GM12878 (cell line): ENCODE data around the gene NOX1. TPM values are rescaled to one million over a fixed set of nuclear protein-coding genes. Genes with fewer than 3 reads are reported as not detected.
A peak's percentile ranks its signal among the peaks of the same experiment; 100 is the strongest.

Experiments
- ATAC-seq: fragments of 200-7000 bp; cut with Tn5 transposase; 3 replicates; pipeline ENCODE4 v1.9.1; 2020; ENCODE audit warnings: mild to moderate bottlenecking, moderate library complexity
- BruUV-seq: library from RNA; stranded (reverse); fragments of 400-500 nt; replicated peaks from 2 replicates; lab custom pipeline; 2021; lab: Mats Ljungman, UMichigan
- CTCF ChIA-PET: fragments of 300-600 bp; sonication (Branson Sonifier 250); formaldehyde crosslinking; extraction: SDS; loops from one replicate; lab custom pipeline; 2021; ENCODE audit warnings: inconsistent platforms; lab: Yijun Ruan, JAX
- POLR2A ChIA-PET: fragments of 350-600 bp; formaldehyde crosslinking; extraction: SDS; loops from one replicate; lab custom pipeline; 2021; ENCODE audit warnings: inconsistent platforms; lab: Charles Lee
- RAD21 ChIA-PET: fragments of 300-600 bp; sonication (Branson Sonifier 250); formaldehyde crosslinking; loops from one replicate; lab custom pipeline; 2023; ENCODE audit warnings: antibody characterized with exemption; ENCODE audit not compliant: unreplicated experiment; lab: Charles Lee
- SMC1A ChIA-PET: fragments of 300-600 bp; sonication (Branson Sonifier 250); formaldehyde crosslinking; loops from one replicate; lab custom pipeline; 2023; ENCODE audit not compliant: unreplicated experiment, uncharacterized antibody; lab: Charles Lee
- DNase-seq: peaks from one replicate; pipeline ENCODE4 v3.0.0-alpha.2; 2011; ENCODE audit warnings: low read depth, low spot score
- FAIRE-seq: peaks from 3 replicates; lab custom pipeline; 2011; peaks lifted over from hg19 to GRCh38; lab: Jason Lieb, UNC
- H2AFZ ChIP-seq: 2 replicates; pipeline ENCODE4 v1.6.0; 2011; ENCODE audit warnings: low read depth, low read length, control low read depth; ENCODE audit not compliant: control insufficient read depth
- H3K27ac ChIP-seq: 2 replicates; pipeline ENCODE4 v1.5.1; 2011; ENCODE audit warnings: control low read depth; ENCODE audit not compliant: control insufficient read depth, insufficient read depth
- H3K27me3 ChIP-seq, 2 experiments: replicated peaks in 1 of 2; 2 replicates each; pipeline versions ENCODE4 v1.6.0 to v1.6.1; 2011; ENCODE audit warnings: low read length in 1 of 2; ENCODE audit not compliant: control insufficient read depth in 2 of 2, insufficient read depth in 2 of 2
- H3K36me3 ChIP-seq, 2 experiments: 2 replicates each; pipeline ENCODE4 v1.5.1; 2011; ENCODE audit warnings: low read length in 1 of 2; ENCODE audit not compliant: control insufficient read depth in 2 of 2, insufficient read depth in 2 of 2
- H3K4me1 ChIP-seq: 2 replicates; pipeline ENCODE4 v1.6.1; 2011; ENCODE audit warnings: mild to moderate bottlenecking, low read length, moderate library complexity, mixed read lengths; ENCODE audit not compliant: control insufficient read depth, insufficient read depth
- H3K4me2 ChIP-seq: 2 replicates; pipeline ENCODE4 v1.6.0; 2011; ENCODE audit warnings: control low read depth; ENCODE audit not compliant: control insufficient read depth, insufficient read depth
- H3K4me3 ChIP-seq: fragments of 200-600 bp; sonication (generic); 2 replicates; pipeline ENCODE4 v1.5.1; 2016
- H3K79me2 ChIP-seq: 2 replicates; pipeline ENCODE4 v1.6.0; 2011; ENCODE audit warnings: low read length; ENCODE audit not compliant: control insufficient read depth, insufficient read depth
- H3K9ac ChIP-seq: 2 replicates; pipeline ENCODE4 v1.8.0; 2011; ENCODE audit warnings: low read length, control low read depth, mixed read lengths; ENCODE audit not compliant: control insufficient read depth, insufficient read depth
- H3K9me3 ChIP-seq: replicated peaks from 3 replicates; pipeline ENCODE4 v1.5.1; 2011; ENCODE audit warnings: mild to moderate bottlenecking, low read length; ENCODE audit not compliant: control insufficient read depth, insufficient read depth
- H4K20me1 ChIP-seq: 2 replicates; pipeline ENCODE4 v1.6.0; 2011; ENCODE audit not compliant: control insufficient read depth, insufficient read depth
- BMI1 ChIP-seq: fragments of 450-650 bp; IDR thresholded peaks from 2 replicates; pipeline ENCODE4 v1.6.1; 2016; ENCODE audit warnings: mild to moderate bottlenecking, moderate library complexity, borderline replicate concordance
- FOXM1 ChIP-seq: IDR thresholded peaks from 2 replicates; pipeline ENCODE4 v1.6.1; 2012; ENCODE audit warnings: low read depth, mild to moderate bottlenecking, inconsistent platforms, low read length, moderate library complexity
- IKZF2 ChIP-seq, 2 experiments: fragments of 450-650 bp; IDR thresholded peaks; 2 replicates each; pipeline ENCODE4 v1.6.1; 2017; ENCODE audit warnings: mild to moderate bottlenecking in 2 of 2, moderate library complexity in 2 of 2
- JUNB ChIP-seq: IDR thresholded peaks from 2 replicates; pipeline ENCODE4 v1.6.1; 2016; ENCODE audit warnings: antibody characterized with exemption, mild to moderate bottlenecking
- MEF2A ChIP-seq: IDR thresholded peaks from 2 replicates; pipeline ENCODE4 v1.6.1; 2011; ENCODE audit warnings: low read depth, mild to moderate bottlenecking, low read length, moderate library complexity; ENCODE audit not compliant: insufficient read depth
- MEF2B ChIP-seq: fragments of 450-650 bp; IDR thresholded peaks from 2 replicates; pipeline ENCODE4 v1.6.1; 2018; ENCODE audit warnings: mild to moderate bottlenecking, moderate library complexity; ENCODE audit not compliant: partially characterized antibody, poor library complexity, severe bottlenecking
- NFIC ChIP-seq: IDR thresholded peaks from 2 replicates; pipeline ENCODE4 v1.6.1; 2012; ENCODE audit warnings: low read depth, mild to moderate bottlenecking, inconsistent platforms, low read length, moderate library complexity
- PML ChIP-seq: IDR thresholded peaks from 2 replicates; pipeline ENCODE4 v1.6.1; 2012; ENCODE audit warnings: low read length, inconsistent platforms
- TCF7 ChIP-seq: IDR thresholded peaks from 2 replicates; pipeline ENCODE4 v1.6.1; 2014; ENCODE audit warnings: antibody characterized with exemption, borderline replicate concordance
- WGBS: methylation state at CpG from one replicate; pipeline ENCODE4 v1.1.6; 2016; ENCODE audit warnings: low lambda C conversion rate; ENCODE audit not compliant: insufficient replicate concordance, insufficient coverage; ENCODE audit errors: missing lambda C conversion rate; 5-methylcytosine and 5-hydroxymethylcytosine counted together
- in situ Hi-C: fragments of 300-500 bp; cut with MboI; formaldehyde crosslinking; loops from 9 replicates; pipeline ENCODE4 v1.14.3; 2018; ENCODE audit warnings: mixed read lengths
- intact Hi-C: fragments of 100-400 bp; cut with micrococcal nuclease; formaldehyde crosslinking; loops from one replicate; pipeline ENCODE4 v1.14.2; 2022; ENCODE audit not compliant: unreplicated experiment
- polyA plus RNA-seq, 11 experiments: library from polyadenylated mRNA; depleted of rRNA in 4 of 11; unstranded in 6 of 11; stranded (reverse) in 5 of 11; fragments of >200 nt; fragmentation: Nextera tagmentation in 4 of 11; fragmentation: Illumina TruSeq in 1 of 11; extraction: Ambion mirVana in 4 of 11; extraction: Trizol in 1 of 11; gene quantifications; 1 replicate in 1 of 11; 2 replicates in 10 of 11; pipeline versions ENCODE4 v1.2.1 to v1.2.3, GENCODE V29; 2011 to 2016; ENCODE audit warnings: inconsistent platforms in 2 of 11, missing spikeins in 2 of 11, low read depth in 1 of 11
- total RNA-seq, 4 experiments: library from RNA; depleted of rRNA in 3 of 4; stranded (reverse); fragments of >200 nt in 3 of 4; fragmentation: Illumina TruSeq in 1 of 4; extraction: Trizol in 1 of 4; gene quantifications; 2 replicates each; pipeline versions ENCODE4 v1.2.1 to v1.2.3, GENCODE V29; 2013 to 2021
- TF ChIP-seq, protein P1 (sequence below): IDR thresholded peaks from 2 replicates; pipeline ENCODE4 v1.6.1; 2012; ENCODE audit warnings: low read depth, low read length, improper control_type of control experiment
- TF ChIP-seq, protein P2 (sequence below): fragments of 450-650 bp; conservative IDR thresholded peaks from 2 replicates; pipeline ENCODE4 v1.6.1; 2017; ENCODE audit warnings: mild to moderate bottlenecking, moderate library complexity

Gene NOX1
- total and polyA plus RNA-seq, 10 of the 15 experiments (the other 5 are each of a cell fraction or from before 2014, with no cell fraction given), result 0.03 to 0.09 (median 0.08) TPM; not detected in 6

DNA sequence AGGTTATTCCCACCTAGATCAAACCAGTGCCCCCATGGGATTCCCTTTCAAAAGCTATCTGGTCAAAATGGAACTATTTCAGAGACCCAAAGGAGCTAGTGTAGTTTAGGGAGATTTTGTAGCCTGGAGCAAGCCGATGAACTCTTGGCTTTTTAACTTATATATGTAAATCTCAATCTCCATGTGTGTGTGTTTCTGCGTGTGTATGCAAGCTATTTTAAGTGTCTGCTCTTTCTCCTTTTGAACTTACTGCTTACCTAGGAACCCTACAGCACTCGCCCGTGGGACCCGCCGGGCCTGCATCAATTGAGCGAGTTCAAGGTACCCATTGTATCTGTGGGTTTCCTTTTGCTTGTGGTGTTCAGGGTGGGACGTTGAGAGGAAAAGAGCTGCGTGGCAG lies 43.6 kb downstream of the NOX1 start:
- no TSS peak for BruUV-seq
- Histone ChIP-seq H4K20me1 (no peaks in the 10 kb centered on the region), H3K9ac (no peak overlapping the region), H3K27me3 (no peaks in the 10 kb centered on the region), H2AFZ (no peak overlapping the region), H3K9me3 (no peaks in the 10 kb centered on the region), H3K79me2 (no peaks in the 10 kb centered on the region), H3K4me3 (no peak overlapping the region), H3K27ac (peak overlapping the region; percentile 78), H3K36me3 (peaks cover 2 to 10% of the 10 kb centered on the region in 2 experiments; a peak in 2 of 4 replicates), H3K4me1 (peaks cover 4% of the 10 kb centered on the region; the same call in 1 of the 2 replicates), H3K4me2 (peak overlapping the region; percentile 70; the same call in 1 of the 2 replicates)
- ChIA-PET POLR2A (interaction anchor here (0.7 kb wide), 1 partner anchor 554 kb away, joined by 3 read pairs; no protein-coding TSS in a partner anchor), SMC1A (interaction anchor here (0.6 to 3.0 kb wide), 5 partner anchors 10 to 587 kb away, joined by 3 to 20 read pairs (median 4); partner anchors contain the start of genes CSTF2 and NOX1), CTCF (no interaction called here), RAD21 (interaction anchor here (0.7 to 2.6 kb wide), 3 partner anchors 99 to 267 kb away, joined by 3 to 8 read pairs (median 3); partner anchors contain the start of gene CENPI)
- ATAC-seq (peak; percentile 61), DNase-seq (peak; percentile 9), FAIRE-seq (no peak)
- intact Hi-C loops (no loop called here), in situ Hi-C loops (no loop called here)
- under 1% methylated on average over 9 of the region's 9 CpGs for WGBS
- TF ChIP-seq TCF7, result 0 out of 2 replicates have a peak, but pooled peaks have one; percentile 22
- TF ChIP-seq, protein P1, sequence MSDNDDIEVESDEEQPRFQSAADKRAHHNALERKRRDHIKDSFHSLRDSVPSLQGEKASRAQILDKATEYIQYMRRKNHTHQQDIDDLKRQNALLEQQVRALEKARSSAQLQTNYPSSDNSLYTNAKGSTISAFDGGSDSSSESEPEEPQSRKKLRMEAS, result no peak
- TF ChIP-seq FOXM1, result 0 out of 2 replicates have a peak, but pooled peaks have one; percentile 8
- TF ChIP-seq MEF2B, result peak; percentile 57

DNA sequence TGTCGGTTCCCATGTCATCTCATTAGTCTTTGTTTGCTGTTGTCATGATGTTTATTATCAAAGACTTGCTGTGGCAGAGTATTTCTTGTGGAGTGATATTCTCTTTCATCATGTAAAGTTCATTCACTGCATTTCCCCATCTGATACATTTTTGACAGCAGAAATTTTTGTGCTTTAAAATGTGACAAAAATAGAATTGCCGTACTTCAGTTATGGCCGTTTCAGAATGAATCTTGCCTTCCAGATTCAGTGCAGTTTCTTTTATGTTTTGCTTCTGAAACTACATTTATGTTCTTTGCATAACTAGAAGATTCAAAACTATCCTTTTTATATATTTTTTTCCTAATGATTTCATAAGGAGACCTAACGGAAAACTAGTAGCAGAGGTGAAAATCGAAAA lies 44.0 kb downstream of the NOX1 start:
- peak; percentile 45 for ATAC-seq
- peaks cover 2 to 10% of the 10 kb centered on the region in 2 experiments; a peak in 2 of 4 replicates for H3K36me3 ChIP-seq
- H3K4me3 ChIP-seq, result peak overlapping the region; percentile 16; the same call in 1 of the 2 replicates
- POLR2A ChIA-PET, result interaction anchor here (0.7 kb wide), 1 partner anchor 555 kb away, joined by 3 read pairs; no protein-coding TSS in a partner anchor
- H3K27ac ChIP-seq, result peak overlapping the region; percentile 78
- no peak for FAIRE-seq
- CTCF ChIA-PET, result no interaction called here
- no peaks in the 10 kb centered on the region for H3K9me3 ChIP-seq
- no peak for DNase-seq
- H4K20me1 ChIP-seq, result no peaks in the 10 kb centered on the region
- no TSS peak for BruUV-seq
- WGBS, result under 1% methylated on average over 5 of the region's 5 CpGs
- peaks cover 4% of the 10 kb centered on the region; the same call in 1 of the 2 replicates for H3K4me1 ChIP-seq
- intact Hi-C loops (no loop called here), in situ Hi-C loops (no loop called here)
- H3K9ac ChIP-seq, result no peak overlapping the region; the same call in 1 of the 2 replicates
- RAD21 ChIA-PET, result interaction anchor here (0.7 to 2.6 kb wide), 2 partner anchors 100 to 161 kb away, joined by 3 to 8 read pairs; no protein-coding TSS in a partner anchor
- peak overlapping the region; percentile 70 for H3K4me2 ChIP-seq
- no peak overlapping the region for H2AFZ ChIP-seq
- no peaks in the 10 kb centered on the region for H3K27me3 ChIP-seq
- no peaks in the 10 kb centered on the region for H3K79me2 ChIP-seq
- TF ChIP-seq BMI1 (no peak), PML (peak; percentile 54; the same call in 1 of the 2 replicates), FOXM1 (peak; percentile 62; the same call in 1 of the 2 replicates), IKZF2 (IDR thresholded peaks at IDR 0.05) (0 out of 4 replicates have a peak, but pooled peaks of 1 of the 2 experiments have one; percentile 5), NFIC (peak; percentile 78), MEF2A (peak; percentile 84), JUNB (peak; percentile 52)
- TF ChIP-seq, protein P2, sequence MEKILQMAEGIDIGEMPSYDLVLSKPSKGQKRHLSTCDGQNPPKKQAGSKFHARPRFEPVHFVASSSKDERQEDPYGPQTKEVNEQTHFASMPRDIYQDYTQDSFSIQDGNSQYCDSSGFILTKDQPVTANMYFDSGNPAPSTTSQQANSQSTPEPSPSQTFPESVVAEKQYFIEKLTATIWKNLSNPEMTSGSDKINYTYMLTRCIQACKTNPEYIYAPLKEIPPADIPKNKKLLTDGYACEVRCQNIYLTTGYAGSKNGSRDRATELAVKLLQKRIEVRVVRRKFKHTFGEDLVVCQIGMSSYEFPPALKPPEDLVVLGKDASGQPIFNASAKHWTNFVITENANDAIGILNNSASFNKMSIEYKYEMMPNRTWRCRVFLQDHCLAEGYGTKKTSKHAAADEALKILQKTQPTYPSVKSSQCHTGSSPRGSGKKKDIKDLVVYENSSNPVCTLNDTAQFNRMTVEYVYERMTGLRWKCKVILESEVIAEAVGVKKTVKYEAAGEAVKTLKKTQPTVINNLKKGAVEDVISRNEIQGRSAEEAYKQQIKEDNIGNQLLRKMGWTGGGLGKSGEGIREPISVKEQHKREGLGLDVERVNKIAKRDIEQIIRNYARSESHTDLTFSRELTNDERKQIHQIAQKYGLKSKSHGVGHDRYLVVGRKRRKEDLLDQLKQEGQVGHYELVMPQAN, result no peak
- SMC1A ChIA-PET, result interaction anchor here (1.3 to 3.0 kb wide), 4 partner anchors 9 to 100 kb away, joined by 3 to 20 read pairs (median 4); partner anchors contain the start of genes CSTF2 and NOX1
